ENCODE results near the gene ARHGAP42.

DNA sequence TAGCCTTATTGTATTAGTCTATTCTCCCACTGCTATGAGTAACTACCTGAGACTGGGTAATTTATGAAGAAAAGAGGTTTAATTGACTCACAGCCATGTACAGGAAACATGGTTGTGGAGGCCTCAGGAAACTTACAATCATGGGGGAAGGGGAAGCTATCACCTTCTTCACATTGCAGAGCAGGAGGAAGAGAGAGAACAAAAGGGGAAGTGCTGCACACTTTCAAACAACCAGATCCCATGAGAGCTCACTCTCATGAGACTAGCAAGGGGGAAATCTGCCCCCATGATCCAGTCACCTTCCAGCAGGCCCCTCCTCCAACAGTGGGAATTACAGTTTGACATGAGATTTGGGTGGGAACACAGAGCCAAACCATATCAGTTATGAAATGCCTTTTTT is 179.4 kb downstream of the ARHGAP42 start:
- TF ChIP-seq, protein P1, sequence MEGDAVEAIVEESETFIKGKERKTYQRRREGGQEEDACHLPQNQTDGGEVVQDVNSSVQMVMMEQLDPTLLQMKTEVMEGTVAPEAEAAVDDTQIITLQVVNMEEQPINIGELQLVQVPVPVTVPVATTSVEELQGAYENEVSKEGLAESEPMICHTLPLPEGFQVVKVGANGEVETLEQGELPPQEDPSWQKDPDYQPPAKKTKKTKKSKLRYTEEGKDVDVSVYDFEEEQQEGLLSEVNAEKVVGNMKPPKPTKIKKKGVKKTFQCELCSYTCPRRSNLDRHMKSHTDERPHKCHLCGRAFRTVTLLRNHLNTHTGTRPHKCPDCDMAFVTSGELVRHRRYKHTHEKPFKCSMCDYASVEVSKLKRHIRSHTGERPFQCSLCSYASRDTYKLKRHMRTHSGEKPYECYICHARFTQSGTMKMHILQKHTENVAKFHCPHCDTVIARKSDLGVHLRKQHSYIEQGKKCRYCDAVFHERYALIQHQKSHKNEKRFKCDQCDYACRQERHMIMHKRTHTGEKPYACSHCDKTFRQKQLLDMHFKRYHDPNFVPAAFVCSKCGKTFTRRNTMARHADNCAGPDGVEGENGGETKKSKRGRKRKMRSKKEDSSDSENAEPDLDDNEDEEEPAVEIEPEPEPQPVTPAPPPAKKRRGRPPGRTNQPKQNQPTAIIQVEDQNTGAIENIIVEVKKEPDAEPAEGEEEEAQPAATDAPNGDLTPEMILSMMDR (IDR thresholded peaks at IDR 0.05), result no peak
- TF ChIP-seq POLR2A (IDR thresholded peaks at IDR 0.05), result no peak
